ENCODE measurements around the gene RAB27B.

The RAB27B gene

DNA sequence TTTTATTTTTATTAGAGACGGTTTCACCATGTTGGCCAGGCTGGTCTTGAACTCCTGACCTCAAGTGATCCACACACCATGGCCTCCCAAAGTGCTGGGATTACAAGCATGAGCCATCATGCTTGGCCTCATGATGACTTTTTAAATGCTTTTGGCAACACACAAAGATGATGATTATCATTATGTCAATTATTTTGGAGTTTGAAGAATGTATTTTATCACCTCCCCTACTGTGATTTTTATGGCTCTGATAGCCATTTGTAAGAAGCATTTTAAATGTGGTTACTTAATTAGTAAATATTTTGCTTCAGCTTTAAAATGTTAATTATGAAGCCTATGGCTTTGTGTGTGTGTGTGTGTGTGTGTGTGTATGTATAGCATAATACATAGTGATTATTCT lies 45.1 kb upstream of the RAB27B start:
- Histone ChIP-seq H3K27ac (ENCODE audit: low read length) (no peak overlapping the region), H3K9ac (ENCODE audit: low read depth, low read length) (no peak overlapping the region), H4K20me1 (ENCODE audit: insufficient read depth, low read length) (no peaks in the 10 kb centered on the region), H3K4me2 (ENCODE audit: insufficient read depth, low read length) (no peak overlapping the region), H2AFZ (ENCODE audit: low read depth, low read length) (no peak overlapping the region), H3K4me1 (ENCODE audit: insufficient read depth, low read length) (peaks cover 11% of the 10 kb centered on the region), H3K9me3 (ENCODE audit: insufficient read depth, low read length, severe bottlenecking) (no peaks in the 10 kb centered on the region), H3K79me2 (ENCODE audit: insufficient read depth, low read length) (no peaks in the 10 kb centered on the region), H3K4me3 (ENCODE audit: low read depth in 1 of 2, low read length in 2 of 2) (no peak overlapping the region), H3K27me3 (ENCODE audit: insufficient read depth, low read length, poor library complexity) (no peaks in the 10 kb centered on the region), H3K36me3 (ENCODE audit: insufficient read depth, low read length) (no peaks in the 10 kb centered on the region)
- no peak for TF ChIP-seq EZH2 (IDR thresholded peaks at IDR 0.05; ENCODE audit: borderline replicate concordance, low read depth, low read length, severe bottlenecking)
- TF ChIP-seq, protein P1, sequence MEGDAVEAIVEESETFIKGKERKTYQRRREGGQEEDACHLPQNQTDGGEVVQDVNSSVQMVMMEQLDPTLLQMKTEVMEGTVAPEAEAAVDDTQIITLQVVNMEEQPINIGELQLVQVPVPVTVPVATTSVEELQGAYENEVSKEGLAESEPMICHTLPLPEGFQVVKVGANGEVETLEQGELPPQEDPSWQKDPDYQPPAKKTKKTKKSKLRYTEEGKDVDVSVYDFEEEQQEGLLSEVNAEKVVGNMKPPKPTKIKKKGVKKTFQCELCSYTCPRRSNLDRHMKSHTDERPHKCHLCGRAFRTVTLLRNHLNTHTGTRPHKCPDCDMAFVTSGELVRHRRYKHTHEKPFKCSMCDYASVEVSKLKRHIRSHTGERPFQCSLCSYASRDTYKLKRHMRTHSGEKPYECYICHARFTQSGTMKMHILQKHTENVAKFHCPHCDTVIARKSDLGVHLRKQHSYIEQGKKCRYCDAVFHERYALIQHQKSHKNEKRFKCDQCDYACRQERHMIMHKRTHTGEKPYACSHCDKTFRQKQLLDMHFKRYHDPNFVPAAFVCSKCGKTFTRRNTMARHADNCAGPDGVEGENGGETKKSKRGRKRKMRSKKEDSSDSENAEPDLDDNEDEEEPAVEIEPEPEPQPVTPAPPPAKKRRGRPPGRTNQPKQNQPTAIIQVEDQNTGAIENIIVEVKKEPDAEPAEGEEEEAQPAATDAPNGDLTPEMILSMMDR (IDR thresholded peaks at IDR 0.05; ENCODE audit: borderline replicate concordance, extremely low read depth, low read length, poor library complexity, severe bottlenecking), result no peak
- DNase-seq (no peak), ATAC-seq (ENCODE audit: insufficient read depth, low read depth) (no peak)

DNA sequence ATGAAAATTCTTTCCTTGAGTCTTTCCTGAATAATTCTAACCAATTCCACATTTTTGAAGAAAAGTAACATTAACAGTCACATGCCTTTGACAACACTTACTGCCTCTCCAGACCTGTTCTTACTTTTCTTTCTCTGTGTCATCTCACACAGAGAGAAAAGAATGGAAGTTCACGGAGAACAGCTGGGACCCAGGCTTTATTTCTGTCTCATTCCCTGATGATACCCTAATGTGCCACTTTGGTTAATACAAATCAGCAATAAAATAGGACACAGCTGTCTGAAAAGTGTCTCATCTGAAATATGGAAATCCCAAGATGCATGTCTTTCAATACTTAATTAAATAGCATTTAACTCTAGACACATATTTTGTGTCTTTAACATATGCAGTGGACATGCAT lies 42.1 kb upstream of the RAB27B start:
- no peak overlapping the region for H3K9ac ChIP-seq (ENCODE audit: low read depth, low read length)
- no peaks in the 10 kb centered on the region for H3K36me3 ChIP-seq (ENCODE audit: insufficient read depth, low read length)
- H2AFZ ChIP-seq (ENCODE audit: low read depth, low read length), result no peak overlapping the region
- H3K9me3 ChIP-seq (ENCODE audit: insufficient read depth, low read length, severe bottlenecking), result no peaks in the 10 kb centered on the region
- no peaks in the 10 kb centered on the region for H4K20me1 ChIP-seq (ENCODE audit: insufficient read depth, low read length)
- H3K4me3 ChIP-seq (ENCODE audit: low read depth in 1 of 2, low read length in 2 of 2), result no peak overlapping the region
- no peak overlapping the region for H3K4me2 ChIP-seq (ENCODE audit: insufficient read depth, low read length)
- TF ChIP-seq, protein P1 (IDR thresholded peaks at IDR 0.05; ENCODE audit: borderline replicate concordance, extremely low read depth, low read length, poor library complexity, severe bottlenecking), result no peak
- no peak for TF ChIP-seq EZH2 (IDR thresholded peaks at IDR 0.05; ENCODE audit: borderline replicate concordance, low read depth, low read length, severe bottlenecking)
- DNase-seq (no peak), ATAC-seq (ENCODE audit: insufficient read depth, low read depth) (no peak)
- H3K27me3 ChIP-seq (ENCODE audit: insufficient read depth, low read length, poor library complexity), result no peaks in the 10 kb centered on the region
- H3K79me2 ChIP-seq (ENCODE audit: insufficient read depth, low read length), result no peaks in the 10 kb centered on the region
- H3K27ac ChIP-seq (ENCODE audit: low read length), result no peak overlapping the region
- peaks cover 11% of the 10 kb centered on the region for H3K4me1 ChIP-seq (ENCODE audit: insufficient read depth, low read length)

DNA sequence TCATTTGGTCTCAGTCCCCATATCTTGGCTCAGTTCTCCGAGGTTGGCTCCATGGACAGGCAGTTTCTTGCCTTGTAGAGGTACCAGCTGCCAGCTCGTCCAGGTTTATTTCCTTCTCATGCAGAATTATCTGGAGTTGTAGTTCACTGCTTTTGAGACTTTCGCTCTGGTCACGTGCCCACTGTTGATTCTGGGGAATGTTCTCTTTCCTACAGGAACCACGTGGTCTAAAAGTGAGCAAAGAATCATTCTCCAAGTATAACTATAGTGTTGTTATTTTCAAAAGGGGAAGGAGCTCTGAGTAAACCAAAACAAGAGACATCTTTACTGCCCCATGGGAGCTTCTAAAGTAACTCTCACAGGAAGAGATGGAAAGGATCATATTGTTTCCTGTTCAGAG lies 41.2 kb upstream of the RAB27B start:
- TF ChIP-seq, protein P1 (IDR thresholded peaks at IDR 0.05; ENCODE audit: borderline replicate concordance, extremely low read depth, low read length, poor library complexity, severe bottlenecking), result no peak
- TF ChIP-seq EZH2 (IDR thresholded peaks at IDR 0.05; ENCODE audit: borderline replicate concordance, low read depth, low read length, severe bottlenecking), result no peak
- H3K4me3 ChIP-seq (ENCODE audit: low read depth in 1 of 2, low read length in 2 of 2), result no peak overlapping the region
- H3K4me2 ChIP-seq (ENCODE audit: insufficient read depth, low read length), result no peak overlapping the region
- H3K36me3 ChIP-seq (ENCODE audit: insufficient read depth, low read length), result no peaks in the 10 kb centered on the region
- ATAC-seq (ENCODE audit: insufficient read depth, low read depth) (no peak), DNase-seq (no peak)
- H3K79me2 ChIP-seq (ENCODE audit: insufficient read depth, low read length), result no peaks in the 10 kb centered on the region
- no peak overlapping the region for H3K9ac ChIP-seq (ENCODE audit: low read depth, low read length)
- H3K27me3 ChIP-seq (ENCODE audit: insufficient read depth, low read length, poor library complexity), result no peaks in the 10 kb centered on the region
- peak overlapping the region; percentile 17 for H2AFZ ChIP-seq (ENCODE audit: low read depth, low read length)
- no peak overlapping the region for H3K27ac ChIP-seq (ENCODE audit: low read length)
- H3K4me1 ChIP-seq (ENCODE audit: insufficient read depth, low read length), result peaks cover 11% of the 10 kb centered on the region
- no peaks in the 10 kb centered on the region for H3K9me3 ChIP-seq (ENCODE audit: insufficient read depth, low read length, severe bottlenecking)
- H4K20me1 ChIP-seq (ENCODE audit: insufficient read depth, low read length), result no peaks in the 10 kb centered on the region

DNA sequence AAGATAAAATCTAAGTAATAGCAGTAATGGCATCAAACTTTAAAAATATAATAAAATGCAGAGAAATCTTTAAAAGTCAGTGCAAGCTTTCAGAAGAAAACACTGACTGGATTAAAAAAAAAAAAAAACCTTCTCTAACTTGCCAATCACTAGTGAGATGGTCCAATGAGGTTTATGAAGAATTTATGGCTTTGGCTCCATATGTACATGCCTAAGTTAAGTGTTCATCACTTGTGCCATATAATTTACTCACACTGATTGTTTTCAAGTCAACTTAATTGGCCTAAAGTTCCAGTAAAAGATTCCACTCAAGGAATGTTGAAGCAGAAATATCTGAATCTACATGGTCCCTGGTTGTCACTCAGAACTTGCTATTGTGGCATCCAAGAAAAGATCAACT lies 40.7 kb upstream of the RAB27B start:
- Histone ChIP-seq H3K27me3 (ENCODE audit: insufficient read depth, low read length, poor library complexity) (no peaks in the 10 kb centered on the region), H3K4me1 (ENCODE audit: insufficient read depth, low read length) (peaks cover 11% of the 10 kb centered on the region), H2AFZ (ENCODE audit: low read depth, low read length) (no peak overlapping the region), H3K79me2 (ENCODE audit: insufficient read depth, low read length) (no peaks in the 10 kb centered on the region), H3K36me3 (ENCODE audit: insufficient read depth, low read length) (no peaks in the 10 kb centered on the region), H3K4me3 (ENCODE audit: low read depth in 1 of 2, low read length in 2 of 2) (no peak overlapping the region), H3K9me3 (ENCODE audit: insufficient read depth, low read length, severe bottlenecking) (no peaks in the 10 kb centered on the region), H4K20me1 (ENCODE audit: insufficient read depth, low read length) (no peaks in the 10 kb centered on the region), H3K27ac (ENCODE audit: low read length) (no peak overlapping the region), H3K4me2 (ENCODE audit: insufficient read depth, low read length) (no peak overlapping the region), H3K9ac (ENCODE audit: low read depth, low read length) (no peak overlapping the region)
- no peak for DNase-seq
- TF ChIP-seq, protein P1 (IDR thresholded peaks at IDR 0.05; ENCODE audit: borderline replicate concordance, extremely low read depth, low read length, poor library complexity, severe bottlenecking), result no peak
- no peak for TF ChIP-seq EZH2 (IDR thresholded peaks at IDR 0.05; ENCODE audit: borderline replicate concordance, low read depth, low read length, severe bottlenecking)
- no peak for ATAC-seq (ENCODE audit: insufficient read depth, low read depth)
